VCaP (cell line): ENCODE results near the gene TBC1D8.
A peak's percentile ranks its signal among the peaks of the same experiment; 100 is the strongest.

Source experiments
- H3K27ac ChIP-seq: fragments of 450-650 bp; 2 replicates; pipeline ENCODE4 v1.5.1; 2017
- CTCF ChIP-seq: fragments of 450-650 bp; conservative IDR thresholded peaks from 2 replicates; pipeline ENCODE4 v1.5.1; 2017; ENCODE audit warnings: mild to moderate bottlenecking, moderate library complexity

Gene TBC1D8

GRCh38 chr2:101160454-101160853 lies 9.3 kb upstream of the TBC1D8 start:
- no peak overlapping the region for H3K27ac ChIP-seq
- TF ChIP-seq CTCF: no peak

GRCh38 chr2:101159526-101159925 lies 8.3 kb upstream of the TBC1D8 start:
- no peak for TF ChIP-seq CTCF
- no peak overlapping the region for H3K27ac ChIP-seq

- H3K27ac ChIP-seq: no peak overlapping the region
- TF ChIP-seq CTCF: no peak
These were observed 6.1 kb upstream of the TBC1D8 start for GRCh38 chr2:101157272-101157671.

- H3K27ac ChIP-seq: no peak overlapping the region
- no peak for TF ChIP-seq CTCF
These were observed 2.6 kb upstream of the TBC1D8 start for GRCh38 chr2:101153787-101154186.

GRCh38 chr2:101153077-101153707 lies 2.0 kb upstream of the TBC1D8 start:
- H3K27ac ChIP-seq: no peak overlapping the region
- peak; percentile 33 for TF ChIP-seq CTCF

GRCh38 chr2:101152272-101153076 lies 1.3 kb upstream of the TBC1D8 start:
- TF ChIP-seq CTCF: peak; percentile 91
- peak overlapping the region; percentile 82 for H3K27ac ChIP-seq

GRCh38 chr2:101151859-101152271 lies 683 bp upstream of the TBC1D8 start:
- TF ChIP-seq CTCF: no peak
- peak overlapping the region; percentile 82 for H3K27ac ChIP-seq
